HEK293 (cell line): ENCODE results near the gene ZNF608.

Source experiments
- CTCF ChIA-PET: fragments of 350-600 bp; formaldehyde crosslinking; extraction: SDS; loops from one replicate; lab custom pipeline; 2021; ENCODE audit warnings: antibody characterized with exemption; lab: Yijun Ruan, JAX
- POLR2A ChIA-PET: fragments of 300-600 bp; formaldehyde crosslinking; extraction: SDS; loops from one replicate; lab custom pipeline; 2020; ENCODE audit warnings: antibody characterized with exemption, inconsistent platforms; lab: Yijun Ruan, JAX
- H3K27ac ChIP-seq: fragments of 200-500 bp; sonication (Bioruptor generic); 2 replicates; pipeline ENCODE4 v1.5.1; 2014; ENCODE audit warnings: low read depth, low read length, control low read depth, inconsistent platforms; ENCODE audit errors: extremely low read depth
- H3K36me3 ChIP-seq, 2 experiments: fragments of 200-500 bp in 1 of 2; sonication (Bioruptor generic) in 1 of 2; 1 replicate in 1 of 2; 2 replicates in 1 of 2; pipeline ENCODE4 v1.5.1; 2014 to 2017; ENCODE audit warnings: inconsistent platforms in 2 of 2, low read length in 2 of 2; ENCODE audit not compliant: control insufficient read depth in 2 of 2, insufficient read depth in 1 of 2
- H3K4me1 ChIP-seq: fragments of 200-500 bp; sonication (Bioruptor generic); 2 replicates; pipeline ENCODE4 v1.5.1; 2014; ENCODE audit warnings: mild to moderate bottlenecking, low read length, inconsistent platforms; ENCODE audit not compliant: control insufficient read depth, insufficient read depth
- H3K4me3 ChIP-seq: 2 replicates; pipeline ENCODE4 v1.5.1; 2011; ENCODE audit warnings: low read depth, mild to moderate bottlenecking, control low read depth, low read length, moderate library complexity
- H3K9me3 ChIP-seq: fragments of 200-500 bp; sonication (Bioruptor generic); 2 replicates; pipeline ENCODE4 v1.5.1; 2014; ENCODE audit warnings: low read depth, low read length, inconsistent platforms; ENCODE audit not compliant: control insufficient read depth, insufficient read depth
- BCL11B ChIP-seq: fragments of 450-650 bp; formaldehyde crosslinking; IDR thresholded peaks from 2 replicates; pipeline ENCODE4 v1.5.1; 2016; ENCODE audit warnings: low read depth, missing biosample characterization, missing genetic modification characterization
- HOXC10 ChIP-seq: sonication (generic); formaldehyde crosslinking; IDR thresholded peaks from 2 replicates; pipeline ENCODE4 v1.8.1; 2023; ENCODE audit warnings: mild to moderate bottlenecking, missing genetic modification reagents
- KLF1 ChIP-seq: fragments of 450-650 bp; formaldehyde crosslinking; IDR thresholded peaks from 2 replicates; pipeline ENCODE4 v1.5.1; 2016; ENCODE audit warnings: missing biosample characterization, missing genetic modification characterization
- KLF8 ChIP-seq: fragments of 450-650 bp; formaldehyde crosslinking; IDR thresholded peaks from 2 replicates; pipeline ENCODE4 v1.5.1; 2016; ENCODE audit warnings: missing biosample characterization, missing genetic modification characterization
- OVOL3 ChIP-seq: fragments of 450-650 bp; formaldehyde crosslinking; IDR thresholded peaks from 2 replicates; pipeline ENCODE4 v1.5.1; 2016; ENCODE audit warnings: missing biosample characterization, missing genetic modification characterization
- PRDM1 ChIP-seq: fragments of 450-650 bp; formaldehyde crosslinking; IDR thresholded peaks from 2 replicates; pipeline ENCODE4; 2016; ENCODE audit warnings: missing biosample characterization, missing genetic modification characterization
- SP7 ChIP-seq: fragments of 450-650 bp; formaldehyde crosslinking; IDR thresholded peaks from 2 replicates; pipeline ENCODE4 v1.5.1; 2016; ENCODE audit warnings: missing biosample characterization, missing genetic modification characterization
- YY1 ChIP-seq: fragments of 450-650 bp; formaldehyde crosslinking; IDR thresholded peaks from 2 replicates; pipeline ENCODE4 v1.5.1; 2018; ENCODE audit warnings: missing biosample characterization, missing genetic modification characterization
- ZBTB6 ChIP-seq: fragments of 450-650 bp; formaldehyde crosslinking; IDR thresholded peaks from 2 replicates; pipeline ENCODE4 v1.5.1; 2017; ENCODE audit warnings: missing biosample characterization, missing genetic modification characterization
- ZBTB8A ChIP-seq: fragments of 450-650 bp; formaldehyde crosslinking; IDR thresholded peaks from 2 replicates; pipeline ENCODE4 v1.5.1; 2016; ENCODE audit warnings: missing biosample characterization, missing genetic modification characterization
- ZNF114 ChIP-seq: fragments of 450-650 bp; formaldehyde crosslinking; IDR thresholded peaks from 2 replicates; pipeline ENCODE4 v1.5.0; 2017; ENCODE audit warnings: missing biosample characterization, missing genetic modification characterization
- ZNF140 ChIP-seq: fragments of 450-650 bp; formaldehyde crosslinking; IDR thresholded peaks from 2 replicates; pipeline ENCODE4 v1.5.1; 2016; ENCODE audit warnings: missing biosample characterization, missing genetic modification characterization
- ZNF16 ChIP-seq: fragments of 450-650 bp; formaldehyde crosslinking; IDR thresholded peaks from 2 replicates; pipeline ENCODE4 v1.5.1; 2016; ENCODE audit warnings: low read depth, missing biosample characterization, missing genetic modification characterization
- ZNF169 ChIP-seq: fragments of 450-650 bp; formaldehyde crosslinking; IDR thresholded peaks from 2 replicates; pipeline ENCODE4 v1.5.1; 2016; ENCODE audit warnings: missing biosample characterization, missing genetic modification characterization
- ZNF362 ChIP-seq: fragments of 450-650 bp; formaldehyde crosslinking; IDR thresholded peaks from 2 replicates; pipeline ENCODE4 v1.5.1; 2016; ENCODE audit warnings: missing biosample characterization, missing genetic modification characterization
- ZNF548 ChIP-seq: fragments of 450-650 bp; formaldehyde crosslinking; IDR thresholded peaks from 2 replicates; pipeline ENCODE4 v1.5.1; 2016; ENCODE audit warnings: missing biosample characterization, missing genetic modification characterization
- ZNF585B ChIP-seq: fragments of 450-650 bp; formaldehyde crosslinking; IDR thresholded peaks from 2 replicates; pipeline ENCODE4 v1.5.1; 2016; ENCODE audit warnings: missing biosample characterization, missing genetic modification characterization
- ZNF600 ChIP-seq: fragments of 450-650 bp; formaldehyde crosslinking; IDR thresholded peaks from 2 replicates; pipeline ENCODE4 v1.5.1; 2016; ENCODE audit warnings: missing biosample characterization, missing genetic modification characterization
- ZNF664 ChIP-seq: fragments of 450-650 bp; formaldehyde crosslinking; IDR thresholded peaks from 2 replicates; pipeline ENCODE4 v1.5.1; 2016; ENCODE audit warnings: missing biosample characterization, missing genetic modification characterization
- ZSCAN23 ChIP-seq: fragments of 450-650 bp; formaldehyde crosslinking; IDR thresholded peaks from 2 replicates; pipeline ENCODE4 v1.5.1; 2016; ENCODE audit warnings: missing biosample characterization, missing genetic modification characterization
- TF ChIP-seq, protein P1 (sequence below): fragments of 450-650 bp; formaldehyde crosslinking; IDR thresholded peaks from 2 replicates; pipeline ENCODE4 v1.5.1; 2016; ENCODE audit warnings: missing biosample characterization, missing genetic modification characterization, low read depth
- TF ChIP-seq, protein P2 (sequence below): fragments of 450-650 bp; formaldehyde crosslinking; IDR thresholded peaks from 2 replicates; pipeline ENCODE4 v1.5.1; 2017; ENCODE audit warnings: missing biosample characterization, missing genetic modification characterization
- TF ChIP-seq, protein P3 (sequence below): fragments of 450-650 bp; formaldehyde crosslinking; IDR thresholded peaks from 2 replicates; pipeline ENCODE4 v1.5.1; 2016; ENCODE audit warnings: missing biosample characterization, missing genetic modification characterization

ZNF608 gene

GRCh38 chr5:124724357-124725039, 21.9 kb downstream of the ZNF608 start:
- H3K27ac ChIP-seq, result no peak overlapping the region
- CTCF ChIA-PET, result interaction anchor here (0.6 kb wide), 1 partner anchor 322 kb away, joined by 3 read pairs; no protein-coding TSS in a partner anchor
- no peaks in the 10 kb centered on the region for H3K9me3 ChIP-seq
- TF ChIP-seq OVOL3 (tag by site-specific recombination) (no peak), ZSCAN23 (tag by site-specific recombination) (no peak), ZNF114 (tag by site-specific recombination) (no peak), ZBTB6 (tag by site-specific recombination) (peak; percentile 64; the same call in 1 of the 2 replicates), ZNF664 (tag by site-specific recombination) (0 out of 2 replicates have a peak, but pooled peaks have one; percentile 25), ZNF585B (tag by site-specific recombination) (peak; percentile 32; the same call in 1 of the 2 replicates), ZNF362 (tag by site-specific recombination) (peak; percentile 95), HOXC10 (CRISPR knock-in tag) (no peak), KLF1 (tag by site-specific recombination) (no peak), PRDM1 (tag by site-specific recombination) (peak; percentile 76)
- TF ChIP-seq, protein P1, sequence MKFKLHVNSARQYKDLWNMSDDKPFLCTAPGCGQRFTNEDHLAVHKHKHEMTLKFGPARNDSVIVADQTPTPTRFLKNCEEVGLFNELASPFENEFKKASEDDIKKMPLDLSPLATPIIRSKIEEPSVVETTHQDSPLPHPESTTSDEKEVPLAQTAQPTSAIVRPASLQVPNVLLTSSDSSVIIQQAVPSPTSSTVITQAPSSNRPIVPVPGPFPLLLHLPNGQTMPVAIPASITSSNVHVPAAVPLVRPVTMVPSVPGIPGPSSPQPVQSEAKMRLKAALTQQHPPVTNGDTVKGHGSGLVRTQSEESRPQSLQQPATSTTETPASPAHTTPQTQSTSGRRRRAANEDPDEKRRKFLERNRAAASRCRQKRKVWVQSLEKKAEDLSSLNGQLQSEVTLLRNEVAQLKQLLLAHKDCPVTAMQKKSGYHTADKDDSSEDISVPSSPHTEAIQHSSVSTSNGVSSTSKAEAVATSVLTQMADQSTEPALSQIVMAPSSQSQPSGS (tag by site-specific recombination), result 0 out of 2 replicates have a peak, but pooled peaks have one; percentile 38
- TF ChIP-seq, protein P2, sequence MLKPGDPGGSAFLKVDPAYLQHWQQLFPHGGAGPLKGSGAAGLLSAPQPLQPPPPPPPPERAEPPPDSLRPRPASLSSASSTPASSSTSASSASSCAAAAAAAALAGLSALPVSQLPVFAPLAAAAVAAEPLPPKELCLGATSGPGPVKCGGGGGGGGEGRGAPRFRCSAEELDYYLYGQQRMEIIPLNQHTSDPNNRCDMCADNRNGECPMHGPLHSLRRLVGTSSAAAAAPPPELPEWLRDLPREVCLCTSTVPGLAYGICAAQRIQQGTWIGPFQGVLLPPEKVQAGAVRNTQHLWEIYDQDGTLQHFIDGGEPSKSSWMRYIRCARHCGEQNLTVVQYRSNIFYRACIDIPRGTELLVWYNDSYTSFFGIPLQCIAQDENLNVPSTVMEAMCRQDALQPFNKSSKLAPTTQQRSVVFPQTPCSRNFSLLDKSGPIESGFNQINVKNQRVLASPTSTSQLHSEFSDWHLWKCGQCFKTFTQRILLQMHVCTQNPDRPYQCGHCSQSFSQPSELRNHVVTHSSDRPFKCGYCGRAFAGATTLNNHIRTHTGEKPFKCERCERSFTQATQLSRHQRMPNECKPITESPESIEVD (tag by site-specific recombination), result peak; percentile 38; the same call in 1 of the 2 replicates
- TF ChIP-seq, all 188 proteins: peak for 7
- POLR2A ChIA-PET, result interaction anchor here (0.6 to 0.7 kb wide), 2 partner anchors 99 to 515 kb away, joined by 3 to 4 read pairs; no protein-coding TSS in a partner anchor
- Histone ChIP-seq H3K36me3 (no peaks in the 10 kb centered on the region; a peak in 1 of 3 replicates), H3K4me1 (peaks cover 40% of the 10 kb centered on the region), H3K4me3 (no peak overlapping the region)

- peaks cover 56% of the 10 kb centered on the region for H3K4me1 ChIP-seq
- H3K9me3 ChIP-seq, result no peaks in the 10 kb centered on the region
- CTCF ChIA-PET, result no interaction called here
- H3K27ac ChIP-seq, result peak overlapping the region; percentile 24; the same call in 1 of the 2 replicates
- POLR2A ChIA-PET, result interaction anchor here (0.6 kb wide), 1 partner anchor 104 kb away, joined by 3 read pairs; no protein-coding TSS in a partner anchor
- no peak overlapping the region for H3K4me3 ChIP-seq
- no peaks in the 10 kb centered on the region; a peak in 1 of 3 replicates for H3K36me3 ChIP-seq
- TF ChIP-seq KLF8 (tag by site-specific recombination), result no peak
- peak; percentile 68 for TF ChIP-seq ZNF600 (tag by site-specific recombination)
- TF ChIP-seq ZBTB8A (tag by site-specific recombination), result peak; percentile 26; the same call in 1 of the 2 replicates
- no peak for TF ChIP-seq ZNF548 (tag by site-specific recombination)
- TF ChIP-seq ZNF169 (tag by site-specific recombination), result no peak
- TF ChIP-seq, protein P2 (tag by site-specific recombination), result no peak
- TF ChIP-seq YY1, result 0 out of 2 replicates have a peak, but pooled peaks have one; percentile 7
- TF ChIP-seq, protein P3, sequence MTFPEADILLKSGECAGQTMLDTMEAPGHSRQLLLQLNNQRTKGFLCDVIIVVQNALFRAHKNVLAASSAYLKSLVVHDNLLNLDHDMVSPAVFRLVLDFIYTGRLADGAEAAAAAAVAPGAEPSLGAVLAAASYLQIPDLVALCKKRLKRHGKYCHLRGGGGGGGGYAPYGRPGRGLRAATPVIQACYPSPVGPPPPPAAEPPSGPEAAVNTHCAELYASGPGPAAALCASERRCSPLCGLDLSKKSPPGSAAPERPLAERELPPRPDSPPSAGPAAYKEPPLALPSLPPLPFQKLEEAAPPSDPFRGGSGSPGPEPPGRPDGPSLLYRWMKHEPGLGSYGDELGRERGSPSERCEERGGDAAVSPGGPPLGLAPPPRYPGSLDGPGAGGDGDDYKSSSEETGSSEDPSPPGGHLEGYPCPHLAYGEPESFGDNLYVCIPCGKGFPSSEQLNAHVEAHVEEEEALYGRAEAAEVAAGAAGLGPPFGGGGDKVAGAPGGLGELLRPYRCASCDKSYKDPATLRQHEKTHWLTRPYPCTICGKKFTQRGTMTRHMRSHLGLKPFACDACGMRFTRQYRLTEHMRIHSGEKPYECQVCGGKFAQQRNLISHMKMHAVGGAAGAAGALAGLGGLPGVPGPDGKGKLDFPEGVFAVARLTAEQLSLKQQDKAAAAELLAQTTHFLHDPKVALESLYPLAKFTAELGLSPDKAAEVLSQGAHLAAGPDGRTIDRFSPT, result peak; percentile 45; the same call in 1 of the 2 replicates
- no peak for TF ChIP-seq ZNF140 (tag by site-specific recombination)
- TF ChIP-seq BCL11B (tag by site-specific recombination), result no peak
- TF ChIP-seq ZNF16, result no peak
- TF ChIP-seq SP7 (tag by site-specific recombination), result no peak
These were observed 25.2 kb downstream of the ZNF608 start for GRCh38 chr5:124721229-124721735.
